ENCODE measurements around the gene PTPN18. TPM values are rescaled to one million over a fixed set of nuclear protein-coding genes. Genes with fewer than 3 reads are reported as not detected.
"Not testable (repeated sequence)": the region's sequence is repeated elsewhere in the genome, so short reads cannot be mapped to it uniquely, and the experiment has no call there.

The PTPN18 gene
- total RNA-seq, 2 donors from 2014 or later: 112 to 168 TPM

- ATAC-seq (no peak), DNase-seq (no peak)
- intact Hi-C loops (cut with DNase I, micrococcal nuclease): no loop called here
Observed at GRCh38 chr2:130391872-130392670, 36.2 kb downstream of the PTPN18 start.

GRCh38 chr2:130393318-130393910, 37.6 kb downstream of the PTPN18 start:
- DNase-seq: no peak
- intact Hi-C loops (cut with DNase I, micrococcal nuclease): no loop called here
- ATAC-seq: no peak

GRCh38 chr2:130406280-130406679, 50.4 kb downstream of the PTPN18 start:
- intact Hi-C loops (cut with DNase I, micrococcal nuclease); ATAC-seq; DNase-seq: not testable (repeated sequence)

GRCh38 chr2:130416693-130417092, 60.8 kb downstream of the PTPN18 start:
- intact Hi-C loops (cut with DNase I, micrococcal nuclease); ATAC-seq: not testable (repeated sequence)
- peak in 1 of 2 donors; percentile 50 for DNase-seq

GRCh38 chr2:130418845-130419244, 63.0 kb downstream of the PTPN18 start:
- intact Hi-C loops (cut with DNase I, micrococcal nuclease); ATAC-seq: not testable (repeated sequence)

More at GRCh38 chr2:130418845-130419244, 63.0 kb downstream of the PTPN18 start:
- DNase-seq: not testable (repeated sequence)

Other genes with a start within 250 kb of the PTPN18 start
- not detected for gene POTEF, start 226.8 kb upstream of the PTPN18 start, total RNA-seq
- under 1 TPM; 0.49 to 0.73 TPM for gene CCDC74B, start 210.9 kb upstream of the PTPN18 start, total RNA-seq
- gene SMPD4, start 174.5 kb upstream of the PTPN18 start, total RNA-seq: 10 to 100 TPM; 30.2 to 41.3 TPM
- 100 to 1,000 TPM; 214 to 244 TPM for gene MZT2B, start 173.8 kb upstream of the PTPN18 start, total RNA-seq
- not detected for gene TUBA3E, start 157.6 kb upstream of the PTPN18 start, total RNA-seq
- 10 to 100 TPM; 60.7 to 74.8 TPM for gene IMP4, start 13.2 kb upstream of the PTPN18 start, total RNA-seq
- gene POTEI, start 153.3 kb downstream of the PTPN18 start, total RNA-seq: under 1 TPM; 0.06 to 0.08 TPM
- gene CFC1B, start 165.2 kb downstream of the PTPN18 start, total RNA-seq: not detected
- gene CFC1, start 243.5 kb downstream of the PTPN18 start, total RNA-seq: under 1 TPM; 0.58 to 0.73 TPM

Measured in left colon (tissue), 2 donors.